Measurements from ENCODE around the gene ABHD2.
"Not testable (repeated sequence)": the region's sequence is repeated elsewhere in the genome, so short reads cannot be mapped to it uniquely, and the experiment has no call there.

Gene ABHD2

GRCh38 chr15:89139613-89140499 lies 51.6 kb downstream of the ABHD2 start:
- DNase-seq (ENCODE audit: low read depth): no peak

- DNase-seq (ENCODE audit: low read depth): no peak
Measured at GRCh38 chr15:89140595-89140994, 52.3 kb downstream of the ABHD2 start.

GRCh38 chr15:89141159-89141558 lies 52.9 kb downstream of the ABHD2 start:
- not testable (repeated sequence) for DNase-seq (ENCODE audit: low read depth)

GRCh38 chr15:89141885-89142284 lies 53.6 kb downstream of the ABHD2 start:
- no peak for DNase-seq (ENCODE audit: low read depth)

- DNase-seq (ENCODE audit: low read depth): no peak
Measured at GRCh38 chr15:89142423-89142822, 54.2 kb downstream of the ABHD2 start.

GRCh38 chr15:89143503-89144162 lies 55.4 kb downstream of the ABHD2 start:
- no peak for DNase-seq (ENCODE audit: low read depth)

- DNase-seq (ENCODE audit: low read depth): no peak
Measured at GRCh38 chr15:89144491-89144890, 56.2 kb downstream of the ABHD2 start.

GRCh38 chr15:89146366-89146765 lies 58.1 kb downstream of the ABHD2 start:
- no peak for DNase-seq (ENCODE audit: low read depth)

GRCh38 chr15:89148126-89148525 lies 59.9 kb downstream of the ABHD2 start:
- DNase-seq (ENCODE audit: low read depth): no peak

- DNase-seq (ENCODE audit: low read depth): no peak
Measured at GRCh38 chr15:89149501-89150101, 61.3 kb downstream of the ABHD2 start.

- DNase-seq (ENCODE audit: low read depth): no peak
Measured at GRCh38 chr15:89150287-89150686, 62.0 kb downstream of the ABHD2 start.

- no peak for DNase-seq (ENCODE audit: low read depth)
Measured at GRCh38 chr15:89150762-89151664, 62.8 kb downstream of the ABHD2 start.

GRCh38 chr15:89155122-89155521 lies 66.9 kb downstream of the ABHD2 start:
- no peak for DNase-seq (ENCODE audit: low read depth)

GRCh38 chr15:89155656-89156055 lies 67.4 kb downstream of the ABHD2 start:
- DNase-seq (ENCODE audit: low read depth): no peak

GRCh38 chr15:89157061-89157460 lies 68.8 kb downstream of the ABHD2 start:
- no peak for DNase-seq (ENCODE audit: low read depth)

- no peak for DNase-seq (ENCODE audit: low read depth)
Measured at GRCh38 chr15:89157918-89158564, 69.8 kb downstream of the ABHD2 start.

- DNase-seq (ENCODE audit: low read depth): no peak
Measured at GRCh38 chr15:89161666-89162065, 73.4 kb downstream of the ABHD2 start.

GRCh38 chr15:89163271-89164055 lies 75.2 kb downstream of the ABHD2 start:
- no peak for DNase-seq (ENCODE audit: low read depth)

GRCh38 chr15:89164712-89165211 lies 76.5 kb downstream of the ABHD2 start:
- DNase-seq (ENCODE audit: low read depth): no peak

- DNase-seq (ENCODE audit: low read depth): no peak
Measured at GRCh38 chr15:89165677-89166076, 77.4 kb downstream of the ABHD2 start.

Data from stimulated activated CD8-positive, alpha-beta memory T cell treated with anti-CD3 and anti-CD28 coated beads, Interleukin-12 subunit alpha, Interleukin-12 subunit beta, amount 100 ng/mL, for 1 hour (primary cell).